G401 (cell line): ENCODE results near the gene PRAMEF9. TPM values are rescaled to one million over a fixed set of nuclear protein-coding genes. Genes with fewer than 3 reads are reported as not detected.
"Not testable (repeated sequence)": the region's sequence is repeated elsewhere in the genome, so short reads cannot be mapped to it uniquely, and the experiment has no call there.

Experiments used
- DNase-seq: peaks from one replicate; pipeline ENCODE4 v3.0.0-alpha.2; 2015; ENCODE audit warnings: low spot score
- in situ Hi-C: cut with HindIII; loops from 2 replicates; pipeline ENCODE4 v1.10.0; 2016; ENCODE audit warnings: low sequenced_read_pairs, mixed read lengths
- total RNA-seq: library from RNA; depleted of rRNA; stranded (reverse); fragments of >200 nt; shearing (Covaris generic); gene quantifications from 2 replicates; pipeline ENCODE4 v1.2.3, GENCODE V29; 2014; rRNA removed

PRAMEF9 gene
- not detected in 2 replicates for total RNA-seq

GRCh38 chr1:13171548-13171947, at the start of gene PRAMEF9:
PRAMEF9 (plus strand) TSS chr1:13171848; CDS start chr1:13175281, 3,433 bp downstream.
- DNase-seq, in situ Hi-C loops: not testable (repeated sequence)

- in situ Hi-C loops, DNase-seq: not testable (repeated sequence)
Measured at GRCh38 chr1:13155909-13156308, 15.7 kb upstream of the PRAMEF9 start, which contains the start of gene PRAMEF26. PRAMEF26 (minus strand) TSS chr1:13156009; CDS start chr1:13153095, 2,914 bp downstream.

- DNase-seq, in situ Hi-C loops: not testable (repeated sequence)
Measured at GRCh38 chr1:13165531-13165930, 6.1 kb upstream of the PRAMEF9 start, which contains the start of gene HNRNPCL4. HNRNPCL4 (minus strand) TSS chr1:13165631; CDS start chr1:13165467, 164 bp downstream.

GRCh38 chr1:13201309-13201708, 29.7 kb downstream of the PRAMEF9 start, which contains the start of gene PRAMEF13:
PRAMEF13 (minus strand) TSS chr1:13201409; CDS start chr1:13199589, 1,820 bp downstream.
- DNase-seq, in situ Hi-C loops: not testable (repeated sequence)

GRCh38 chr1:13208712-13209111, 37.1 kb downstream of the PRAMEF9 start:
- DNase-seq, in situ Hi-C loops: not testable (repeated sequence)

GRCh38 chr1:13216619-13217018, 45.0 kb downstream of the PRAMEF9 start:
- in situ Hi-C loops, DNase-seq: not testable (repeated sequence)

- in situ Hi-C loops, DNase-seq: not testable (repeated sequence)
Measured at GRCh38 chr1:13219203-13219602, 47.6 kb downstream of the PRAMEF9 start.

GRCh38 chr1:13222788-13223187, 51.1 kb downstream of the PRAMEF9 start:
- in situ Hi-C loops, DNase-seq: not testable (repeated sequence)

- in situ Hi-C loops: no loop called here
- no peak for DNase-seq
Measured at GRCh38 chr1:13224480-13225060, 52.9 kb downstream of the PRAMEF9 start.

- DNase-seq, in situ Hi-C loops: not testable (repeated sequence)
Measured at GRCh38 chr1:13225675-13226204, 54.1 kb downstream of the PRAMEF9 start, which contains the start of gene PRAMEF18. PRAMEF18 (minus strand) TSS chr1:13226154; CDS start chr1:13226106, 48 bp downstream.

- DNase-seq, in situ Hi-C loops: not testable (repeated sequence)
Measured at GRCh38 chr1:13227271-13228055, 55.8 kb downstream of the PRAMEF9 start.

GRCh38 chr1:13228343-13228781, 56.7 kb downstream of the PRAMEF9 start:
- no peak for DNase-seq
- in situ Hi-C loops: no loop called here

Other genes with a start within 250 kb of the PRAMEF9 start
- 0.34 TPM in 1 of 2 replicates, not detected in the other for gene PRAMEF6, start 224.3 kb upstream of the PRAMEF9 start, total RNA-seq
- not detected in 2 replicates for gene PRAMEF27, start 115.3 kb upstream of the PRAMEF9 start, total RNA-seq
- gene HNRNPCL3, start 111.1 kb upstream of the PRAMEF9 start, total RNA-seq: not detected in 2 replicates
- gene PRAMEF25, start 101.1 kb upstream of the PRAMEF9 start, total RNA-seq: not detected in 2 replicates
- gene HNRNPCL2, start 55.0 kb upstream of the PRAMEF9 start, total RNA-seq: not detected in 2 replicates
- not detected in 2 replicates for gene PRAMEF26, start 15.8 kb upstream of the PRAMEF9 start, total RNA-seq
- gene HNRNPCL4, start 6.2 kb upstream of the PRAMEF9 start, total RNA-seq: not detected in 2 replicates
- gene PRAMEF13, start 29.6 kb downstream of the PRAMEF9 start, total RNA-seq: 0.64 TPM in 1 of 2 replicates, not detected in the other
- not detected in 2 replicates for gene PRAMEF18, start 54.3 kb downstream of the PRAMEF9 start, total RNA-seq
- gene PRAMEF5, start 82.3 kb downstream of the PRAMEF9 start, total RNA-seq: 0.17 TPM in 1 of 2 replicates, not detected in the other
- 0.43 and 3.0 TPM in 2 replicates for gene PRAMEF8, start 113.3 kb downstream of the PRAMEF9 start, total RNA-seq
- not detected in 2 replicates for gene PRAMEF33, start 131.7 kb downstream of the PRAMEF9 start, total RNA-seq
- gene PRAMEF15, start 143.7 kb downstream of the PRAMEF9 start, total RNA-seq: 0.12 and 0.24 TPM in 2 replicates
- gene PRAMEF14, start 175.3 kb downstream of the PRAMEF9 start, total RNA-seq: 1.5 TPM in 1 of 2 replicates, not detected in the other
- not detected in 2 replicates for gene PRAMEF19, start 200.1 kb downstream of the PRAMEF9 start, total RNA-seq
- gene PRAMEF17, start 217.8 kb downstream of the PRAMEF9 start, total RNA-seq: not detected in 2 replicates
- gene PRAMEF20, start 238.6 kb downstream of the PRAMEF9 start, total RNA-seq: not detected in 2 replicates